Left lobe of liver (tissue), 2 donors: ENCODE results near the gene VEZF1. TPM values are rescaled to one million over a fixed set of nuclear protein-coding genes. Genes with fewer than 3 reads are reported as not detected.

Experiments used
- ATAC-seq: fragments of 200-7000 bp; cut with Tn5 transposase; one replicate; pipeline ENCODE4 v1.9.1; 2020; ENCODE audit warnings: mild to moderate bottlenecking, moderate library complexity
- DNase-seq: peaks from one replicate; pipeline ENCODE4 v3.0.0-alpha.2; 2020; ENCODE audit warnings: low spot score
- total RNA-seq: library from RNA; stranded (reverse); gene quantifications from one replicate; pipeline ENCODE4 v1.2.1, GENCODE V29; 2021
- donor health status: DM: no; HTN: no; CAD: no; lungs with moderate emphysema.
- donor health status: DM: no; HTN: yes; CAD: no.

The VEZF1 gene
- total RNA-seq, 1 donor from 2014 or later = 12.5 TPM

GRCh38 chr17:57954397-57955182, 33.5 kb downstream of the VEZF1 start:
- DNase-seq (peak; percentile 55), ATAC-seq (peak; percentile 46)

DNA sequence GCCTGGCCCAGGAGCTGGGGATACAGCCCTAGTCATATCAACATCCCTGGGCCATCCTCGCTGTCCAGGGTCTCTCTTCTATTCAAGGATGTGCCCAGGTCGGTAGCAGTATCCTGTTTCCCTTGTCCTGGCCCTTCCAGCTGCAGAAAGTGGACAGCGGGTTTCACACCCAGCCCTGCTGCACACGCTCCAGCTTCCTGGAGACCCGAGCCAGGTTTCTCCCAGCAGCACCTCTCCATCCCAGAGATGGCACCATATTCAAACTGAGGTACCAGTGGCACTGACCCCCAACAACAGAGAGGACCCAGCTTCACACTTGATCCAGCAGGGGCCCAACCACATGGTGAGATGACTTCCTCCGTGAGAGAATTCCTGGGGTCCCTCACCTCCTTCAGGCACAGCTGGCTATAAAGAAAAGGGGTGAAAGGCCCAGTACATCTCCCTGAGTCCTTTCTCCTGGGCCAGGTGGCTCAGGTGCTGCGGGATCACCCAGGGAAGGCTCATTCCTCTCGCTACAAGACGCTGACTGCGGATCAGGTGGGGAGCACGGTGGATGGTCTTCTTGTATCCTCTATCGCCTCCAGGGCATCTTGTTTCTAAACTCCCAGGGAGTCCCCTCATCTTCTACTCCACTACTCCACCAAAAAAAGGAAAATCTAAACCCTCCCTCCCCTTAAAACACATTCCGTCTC, 34.2 kb downstream of the VEZF1 start:
- DNase-seq = no peak
- ATAC-seq = peak; percentile 1

DNA sequence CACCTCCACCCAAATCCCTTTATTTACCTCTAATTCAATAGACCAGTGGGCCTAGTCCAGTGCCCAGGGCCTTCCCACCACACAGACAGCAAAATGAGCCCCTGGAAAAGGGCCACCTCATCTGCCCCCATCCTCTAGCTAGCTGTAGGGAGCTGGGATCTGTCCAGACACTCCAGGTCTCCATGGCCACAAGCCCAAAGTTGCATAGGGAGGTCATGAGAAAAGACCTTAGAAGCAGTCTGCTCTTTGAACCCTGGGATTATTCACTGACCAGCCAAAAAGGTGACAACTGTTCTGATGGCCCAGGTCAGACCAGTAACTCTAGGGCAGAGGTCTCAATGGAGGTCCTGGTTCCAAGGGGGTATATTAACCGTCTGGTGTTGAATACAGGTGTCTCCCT, 34.8 kb downstream of the VEZF1 start:
- DNase-seq (peak; percentile 69), ATAC-seq (peak; percentile 64)

DNA sequence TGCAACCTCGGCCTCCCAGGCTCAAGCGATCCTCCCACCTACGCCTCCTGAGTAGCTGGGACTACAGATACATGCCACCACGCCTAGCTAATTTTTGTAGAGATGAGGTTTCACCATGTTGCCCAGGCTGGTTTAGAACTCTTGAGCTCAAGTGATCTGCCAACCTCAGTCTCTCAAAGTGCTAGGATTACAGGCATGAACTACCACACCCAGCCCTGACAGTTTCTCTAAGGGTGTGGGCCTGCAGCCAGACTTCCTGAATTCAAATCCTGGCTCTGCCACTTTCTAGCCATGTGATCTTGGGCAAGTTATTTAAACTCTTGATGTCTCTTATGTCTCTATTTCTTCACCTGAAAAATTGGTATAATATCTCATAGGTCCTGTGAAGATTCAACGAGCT, 38.4 kb downstream of the VEZF1 start:
- no peak for DNase-seq
- no peak for ATAC-seq

- no peak for DNase-seq
- no peak for ATAC-seq
These were observed 39.3 kb downstream of the VEZF1 start for GRCh38 chr17:57948555-57949420.

DNA sequence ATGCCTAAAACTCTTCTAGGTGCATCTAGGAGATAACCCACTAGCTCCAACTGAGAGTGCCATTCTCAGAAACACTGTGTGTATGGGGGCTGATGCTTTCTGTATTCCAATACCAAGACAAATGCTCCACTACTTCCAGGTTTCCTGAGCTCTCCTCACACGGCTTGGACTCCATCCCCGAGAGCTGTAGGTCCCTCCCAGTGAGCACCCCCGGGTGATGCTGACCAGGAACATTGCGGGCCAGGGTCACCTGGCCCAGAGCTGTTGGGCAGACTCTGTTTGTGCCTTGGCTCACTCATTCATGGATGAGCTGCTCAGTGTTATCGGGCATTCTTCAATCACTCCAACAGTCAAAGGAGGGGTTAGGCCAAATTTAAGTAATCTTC, 39.9 kb downstream of the VEZF1 start:
- DNase-seq = no peak
- ATAC-seq = no peak

DNA sequence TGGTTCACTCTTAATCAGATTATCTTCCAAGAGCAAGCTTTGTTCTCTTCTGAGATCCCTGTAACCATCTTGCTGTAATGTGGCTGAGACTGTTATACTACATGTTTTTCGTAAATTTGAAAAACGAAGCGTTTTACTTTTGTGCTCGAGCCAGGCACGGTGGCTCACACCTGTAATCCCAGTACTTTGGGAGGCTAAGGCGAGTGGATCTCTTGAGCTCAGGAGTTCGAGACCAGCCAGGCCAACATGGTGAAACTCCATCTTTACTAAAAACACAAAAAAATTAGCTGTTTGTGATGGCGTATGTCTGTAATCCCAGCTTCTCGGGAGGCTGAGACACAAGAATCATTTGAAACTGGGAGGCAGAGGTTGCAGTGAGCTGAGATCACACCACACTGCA, 40.7 kb downstream of the VEZF1 start:
- ATAC-seq = no peak

GRCh38 chr17:57946798-57947358, 41.2 kb downstream of the VEZF1 start:
- DNase-seq (peak; percentile 56), ATAC-seq (peak; percentile 90)

More for the DNA sequence above, 40.7 kb downstream of the VEZF1 start:
- no peak for DNase-seq

GRCh38 chr17:57945996-57946797, 41.9 kb downstream of the VEZF1 start:
- peak; percentile 6 for ATAC-seq
- DNase-seq = no peak

GRCh38 chr17:57944908-57945307, 43.1 kb downstream of the VEZF1 start:
- ATAC-seq = no peak
- DNase-seq = no peak

GRCh38 chr17:57943645-57944044, 44.4 kb downstream of the VEZF1 start:
- DNase-seq (no peak), ATAC-seq (no peak)

DNA sequence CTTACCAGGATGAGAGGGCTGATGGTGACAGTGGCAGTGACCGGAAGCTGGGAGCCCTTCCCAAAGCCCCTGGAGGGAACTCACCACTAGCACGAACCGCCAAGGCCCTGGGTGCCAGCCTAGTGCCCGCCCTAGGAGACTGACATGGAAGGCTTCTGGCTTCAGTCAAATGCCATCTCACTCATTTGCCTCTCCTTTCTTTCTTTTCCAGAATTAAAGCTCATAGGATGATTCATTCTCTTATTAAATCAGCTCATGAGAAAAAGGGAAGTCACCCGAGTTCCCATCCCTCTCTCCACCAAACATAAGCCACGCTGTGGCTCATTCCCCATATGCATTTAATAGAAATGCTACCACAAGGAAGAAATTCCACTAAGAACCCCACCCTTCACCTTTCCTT, 44.9 kb downstream of the VEZF1 start:
- DNase-seq (no peak), ATAC-seq (no peak)

GRCh38 chr17:57941384-57942370, 46.4 kb downstream of the VEZF1 start:
- no peak for ATAC-seq
- no peak for DNase-seq

- DNase-seq (no peak), ATAC-seq (no peak)
These were observed 47.3 kb downstream of the VEZF1 start for GRCh38 chr17:57940653-57941329.

DNA sequence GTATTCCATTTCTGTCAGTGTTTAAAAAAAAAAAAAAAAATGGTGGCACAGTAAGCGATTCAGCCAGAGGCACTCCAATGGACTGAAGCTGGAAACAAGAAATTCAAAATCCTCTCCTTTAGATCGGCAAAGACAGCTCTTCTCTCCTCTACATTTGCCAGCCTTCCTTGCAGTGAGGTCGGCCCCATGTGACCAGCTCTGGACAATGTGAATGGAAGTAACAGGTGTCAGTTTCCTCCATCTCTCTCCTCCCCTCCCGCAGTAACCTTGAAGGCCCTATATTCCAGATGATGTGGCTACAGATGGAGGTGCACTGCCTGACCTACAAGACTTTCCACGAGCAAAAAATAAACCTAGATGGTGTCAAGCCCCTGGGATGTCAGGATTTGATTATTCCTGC, 47.8 kb downstream of the VEZF1 start:
- DNase-seq = no peak
- ATAC-seq = no peak

DNA sequence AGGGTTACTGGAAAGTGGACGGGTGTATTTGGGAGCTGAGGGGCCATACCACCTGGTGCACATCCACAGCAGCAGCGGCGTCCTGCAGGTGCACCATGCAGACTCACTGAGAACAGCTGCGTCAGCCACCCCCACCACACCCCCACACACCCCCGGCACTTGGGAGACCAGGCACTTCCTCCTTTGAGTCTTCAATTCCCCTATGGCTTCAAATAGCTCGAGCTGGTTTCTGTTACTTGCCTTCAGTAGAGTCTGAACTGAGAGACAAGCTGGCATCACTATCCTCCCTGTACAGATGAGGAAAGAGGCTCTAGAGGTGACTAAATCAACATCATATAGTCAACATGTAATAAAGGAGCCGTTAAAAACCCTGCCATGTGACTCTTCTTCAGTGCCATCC, 48.3 kb downstream of the VEZF1 start:
- ATAC-seq = peak; percentile 31
- DNase-seq = no peak

DNA sequence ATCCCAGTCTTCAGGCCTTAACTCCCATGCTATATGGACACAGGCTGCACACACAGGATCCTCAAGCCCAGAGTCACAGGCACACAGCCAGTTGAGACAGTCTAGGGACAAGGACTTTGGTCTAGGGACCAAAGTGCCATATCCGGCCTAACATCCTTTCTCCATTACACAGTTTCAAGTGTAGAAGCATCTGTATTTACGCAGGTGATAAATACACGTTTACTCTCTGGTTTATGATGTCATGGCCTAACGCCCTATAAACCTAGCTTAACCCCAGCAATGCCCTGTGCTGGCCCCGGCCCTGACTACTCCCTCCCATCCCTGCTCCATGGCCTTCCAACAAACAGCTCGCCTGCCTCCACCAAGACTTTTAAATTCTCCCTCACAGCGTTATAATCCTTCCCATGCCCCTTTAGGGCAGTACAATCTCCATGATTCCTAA, 50.0 kb downstream of the VEZF1 start:
- no peak for DNase-seq
- peak; percentile 57 for ATAC-seq

DNA sequence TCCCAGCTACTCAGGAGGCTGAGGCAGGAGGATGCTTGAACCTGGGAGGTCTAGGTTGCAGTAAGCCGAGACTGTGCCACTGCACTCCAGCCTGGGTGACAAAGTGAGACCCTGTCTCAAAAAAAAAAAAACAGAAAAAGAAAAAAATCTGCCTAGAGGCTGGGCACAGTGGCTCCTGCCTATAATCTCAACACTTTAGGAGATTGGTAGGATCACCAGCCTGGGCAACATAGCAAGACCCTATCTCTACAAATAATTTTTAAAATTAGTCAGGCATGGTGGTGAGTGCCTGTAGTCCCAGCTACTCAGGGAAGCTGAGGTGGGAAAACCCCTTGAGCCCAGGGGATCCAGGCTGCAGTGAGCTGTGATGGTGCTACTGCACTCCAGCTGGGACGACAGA, 50.6 kb downstream of the VEZF1 start:
- no peak for ATAC-seq

More for the DNA sequence above, 50.6 kb downstream of the VEZF1 start:
- no peak for DNase-seq
